Measurements from ENCODE around the gene SPIRE1.

Gene SPIRE1

DNA sequence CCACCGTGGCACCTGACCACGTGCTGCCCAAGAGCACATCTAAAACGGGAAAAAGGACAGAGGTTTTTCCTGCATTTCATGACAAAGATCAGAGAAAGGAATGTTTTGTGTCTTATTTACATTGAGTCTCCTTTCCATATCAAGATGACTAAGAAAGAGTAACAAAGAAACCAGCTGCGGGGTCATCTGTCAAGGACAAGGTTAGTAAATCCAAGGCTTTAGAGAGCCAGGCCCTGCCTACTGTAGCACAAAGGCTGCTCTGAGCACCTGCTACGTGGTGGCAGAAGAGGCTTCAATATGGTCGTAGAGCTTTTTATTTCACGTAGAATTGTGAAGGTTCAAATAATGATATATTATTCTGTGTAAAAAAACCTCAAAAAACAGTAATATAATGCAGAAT, 199.1 kb downstream of the SPIRE1 start:
- no peak for TF ChIP-seq OSR1 (CRISPR knock-in tag; IDR thresholded peaks at IDR 0.05)
- TF ChIP-seq, protein P1, sequence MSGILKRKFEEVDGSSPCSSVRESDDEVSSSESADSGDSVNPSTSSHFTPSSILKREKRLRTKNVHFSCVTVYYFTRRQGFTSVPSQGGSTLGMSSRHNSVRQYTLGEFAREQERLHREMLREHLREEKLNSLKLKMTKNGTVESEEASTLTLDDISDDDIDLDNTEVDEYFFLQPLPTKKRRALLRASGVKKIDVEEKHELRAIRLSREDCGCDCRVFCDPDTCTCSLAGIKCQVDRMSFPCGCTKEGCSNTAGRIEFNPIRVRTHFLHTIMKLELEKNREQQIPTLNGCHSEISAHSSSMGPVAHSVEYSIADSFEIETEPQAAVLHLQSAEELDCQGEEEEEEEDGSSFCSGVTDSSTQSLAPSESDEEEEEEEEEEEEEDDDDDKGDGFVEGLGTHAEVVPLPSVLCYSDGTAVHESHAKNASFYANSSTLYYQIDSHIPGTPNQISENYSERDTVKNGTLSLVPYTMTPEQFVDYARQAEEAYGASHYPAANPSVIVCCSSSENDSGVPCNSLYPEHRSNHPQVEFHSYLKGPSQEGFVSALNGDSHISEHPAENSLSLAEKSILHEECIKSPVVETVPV (CRISPR knock-in tag; IDR thresholded peaks at IDR 0.05) = no peak
- no peak for ATAC-seq

DNA sequence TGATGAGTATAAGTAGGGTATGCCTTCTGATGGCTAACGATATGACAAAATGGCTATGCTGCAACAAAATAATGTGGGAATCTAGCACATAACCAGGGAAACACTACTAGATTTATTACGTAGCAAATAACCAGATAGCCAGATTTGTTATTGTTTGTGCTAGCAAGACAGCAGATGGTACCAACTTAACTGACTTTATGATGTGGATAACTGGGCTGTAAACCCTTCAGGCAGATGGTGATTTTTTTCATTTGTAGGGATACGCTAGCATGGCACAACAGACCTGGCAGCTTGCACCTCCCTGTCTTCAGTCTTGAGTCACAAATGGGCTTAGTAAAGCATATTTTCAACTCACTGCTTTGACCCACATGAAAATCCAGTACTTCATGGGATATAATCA, 201.5 kb downstream of the SPIRE1 start:
- no peak for TF ChIP-seq OSR1 (CRISPR knock-in tag; IDR thresholded peaks at IDR 0.05)
- no peak for TF ChIP-seq GLIS3 (CRISPR knock-in tag; IDR thresholded peaks at IDR 0.05)
- TF ChIP-seq PPARA (CRISPR knock-in tag; IDR thresholded peaks at IDR 0.05; ENCODE audit: borderline replicate concordance) = no peak
- no peak for TF ChIP-seq ZNF8 (CRISPR knock-in tag; IDR thresholded peaks at IDR 0.05)
- no peak for TF ChIP-seq CSDC2 (CRISPR knock-in tag; IDR thresholded peaks at IDR 0.05)
- no peak for TF ChIP-seq ESRRG (CRISPR knock-in tag; IDR thresholded peaks at IDR 0.05)
- TF ChIP-seq, protein P2, sequence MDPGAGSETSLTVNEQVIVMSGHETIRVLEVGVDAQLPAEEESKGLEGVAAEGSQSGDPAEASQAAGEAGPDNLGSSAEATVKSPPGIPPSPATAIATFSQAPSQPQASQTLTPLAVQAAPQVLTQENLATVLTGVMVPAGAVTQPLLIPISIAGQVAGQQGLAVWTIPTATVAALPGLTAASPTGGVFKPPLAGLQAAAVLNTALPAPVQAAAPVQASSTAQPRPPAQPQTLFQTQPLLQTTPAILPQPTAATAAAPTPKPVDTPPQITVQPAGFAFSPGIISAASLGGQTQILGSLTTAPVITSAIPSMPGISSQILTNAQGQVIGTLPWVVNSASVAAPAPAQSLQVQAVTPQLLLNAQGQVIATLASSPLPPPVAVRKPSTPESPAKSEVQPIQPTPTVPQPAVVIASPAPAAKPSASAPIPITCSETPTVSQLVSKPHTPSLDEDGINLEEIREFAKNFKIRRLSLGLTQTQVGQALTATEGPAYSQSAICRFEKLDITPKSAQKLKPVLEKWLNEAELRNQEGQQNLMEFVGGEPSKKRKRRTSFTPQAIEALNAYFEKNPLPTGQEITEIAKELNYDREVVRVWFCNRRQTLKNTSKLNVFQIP (CRISPR knock-in tag; IDR thresholded peaks at IDR 0.05; ENCODE audit: borderline replicate concordance, low read depth) = no peak
- TF ChIP-seq ZNF565 (CRISPR knock-in tag; conservative IDR thresholded peaks at IDR 0.05; ENCODE audit: low read depth) = no peak
- TF ChIP-seq ZC3H10 (CRISPR knock-in tag; IDR thresholded peaks at IDR 0.05) = no peak
- TF ChIP-seq SNAI2 (CRISPR knock-in tag; IDR thresholded peaks at IDR 0.05) = no peak
- TF ChIP-seq TCF4 (CRISPR knock-in tag; IDR thresholded peaks at IDR 0.05; ENCODE audit: borderline replicate concordance) = no peak
- TF ChIP-seq, protein P3, sequence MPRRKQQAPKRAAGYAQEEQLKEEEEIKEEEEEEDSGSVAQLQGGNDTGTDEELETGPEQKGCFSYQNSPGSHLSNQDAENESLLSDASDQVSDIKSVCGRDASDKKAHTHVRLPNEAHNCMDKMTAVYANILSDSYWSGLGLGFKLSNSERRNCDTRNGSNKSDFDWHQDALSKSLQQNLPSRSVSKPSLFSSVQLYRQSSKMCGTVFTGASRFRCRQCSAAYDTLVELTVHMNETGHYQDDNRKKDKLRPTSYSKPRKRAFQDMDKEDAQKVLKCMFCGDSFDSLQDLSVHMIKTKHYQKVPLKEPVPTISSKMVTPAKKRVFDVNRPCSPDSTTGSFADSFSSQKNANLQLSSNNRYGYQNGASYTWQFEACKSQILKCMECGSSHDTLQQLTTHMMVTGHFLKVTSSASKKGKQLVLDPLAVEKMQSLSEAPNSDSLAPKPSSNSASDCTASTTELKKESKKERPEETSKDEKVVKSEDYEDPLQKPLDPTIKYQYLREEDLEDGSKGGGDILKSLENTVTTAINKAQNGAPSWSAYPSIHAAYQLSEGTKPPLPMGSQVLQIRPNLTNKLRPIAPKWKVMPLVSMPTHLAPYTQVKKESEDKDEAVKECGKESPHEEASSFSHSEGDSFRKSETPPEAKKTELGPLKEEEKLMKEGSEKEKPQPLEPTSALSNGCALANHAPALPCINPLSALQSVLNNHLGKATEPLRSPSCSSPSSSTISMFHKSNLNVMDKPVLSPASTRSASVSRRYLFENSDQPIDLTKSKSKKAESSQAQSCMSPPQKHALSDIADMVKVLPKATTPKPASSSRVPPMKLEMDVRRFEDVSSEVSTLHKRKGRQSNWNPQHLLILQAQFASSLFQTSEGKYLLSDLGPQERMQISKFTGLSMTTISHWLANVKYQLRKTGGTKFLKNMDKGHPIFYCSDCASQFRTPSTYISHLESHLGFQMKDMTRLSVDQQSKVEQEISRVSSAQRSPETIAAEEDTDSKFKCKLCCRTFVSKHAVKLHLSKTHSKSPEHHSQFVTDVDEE (CRISPR knock-in tag; IDR thresholded peaks at IDR 0.05) = no peak
- no peak for TF ChIP-seq ZNF70 (CRISPR knock-in tag; IDR thresholded peaks at IDR 0.05)
- no peak for TF ChIP-seq ISL1 (CRISPR knock-in tag; IDR thresholded peaks at IDR 0.05)
- ATAC-seq = no peak

DNA sequence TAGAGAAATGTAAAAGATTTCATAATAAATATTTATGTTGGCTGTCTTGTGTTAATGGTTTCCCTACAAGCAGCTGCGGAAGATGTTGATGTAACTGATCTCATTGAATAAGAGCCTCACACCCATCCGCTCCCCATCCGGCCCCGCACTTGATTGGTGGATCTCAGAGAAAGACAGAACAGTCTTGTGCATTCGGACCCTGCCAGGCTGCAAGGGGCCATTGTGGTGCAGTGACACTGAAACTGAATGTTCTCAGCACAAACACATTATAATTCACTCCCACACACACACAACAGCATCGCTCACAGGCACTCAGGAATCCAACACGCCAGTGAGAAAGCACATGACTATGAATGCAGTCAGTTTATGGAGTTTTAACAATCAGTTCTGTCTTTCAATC, 202.4 kb downstream of the SPIRE1 start:
- TF ChIP-seq, protein P3 (CRISPR knock-in tag; IDR thresholded peaks at IDR 0.05) = no peak
- no peak for TF ChIP-seq ZNF565 (CRISPR knock-in tag; conservative IDR thresholded peaks at IDR 0.05; ENCODE audit: low read depth)
- no peak for TF ChIP-seq OSR1 (CRISPR knock-in tag; IDR thresholded peaks at IDR 0.05)
- TF ChIP-seq ESRRG (CRISPR knock-in tag; IDR thresholded peaks at IDR 0.05) = no peak
- no peak for TF ChIP-seq ISL1 (CRISPR knock-in tag; IDR thresholded peaks at IDR 0.05)
- TF ChIP-seq, protein P1 (CRISPR knock-in tag; IDR thresholded peaks at IDR 0.05) = no peak
- no peak for TF ChIP-seq ZFP30 (CRISPR knock-in tag; IDR thresholded peaks at IDR 0.05)
- TF ChIP-seq SNAI2 (CRISPR knock-in tag; IDR thresholded peaks at IDR 0.05) = no peak
- no peak for ATAC-seq

DNA sequence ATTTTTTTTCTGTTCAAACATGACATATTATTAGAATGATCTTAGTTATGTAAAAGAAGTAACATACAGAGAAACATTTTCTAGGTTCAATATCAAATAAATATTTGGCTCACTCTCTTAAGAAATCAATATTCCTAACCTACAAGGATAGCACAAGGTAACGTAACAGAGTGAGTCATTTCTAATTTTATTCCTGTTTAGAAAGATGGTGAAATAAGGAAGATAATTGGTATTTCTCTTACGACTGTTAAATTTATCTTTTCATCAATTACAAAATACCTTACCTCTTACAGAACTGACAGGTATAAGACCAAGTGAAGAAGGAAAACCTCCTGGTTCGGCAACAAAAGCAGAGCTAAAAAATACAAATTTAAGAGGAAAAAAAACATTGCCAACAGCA, 205.1 kb downstream of the SPIRE1 start:
- no peak for ATAC-seq
- TF ChIP-seq, protein P1 (CRISPR knock-in tag; IDR thresholded peaks at IDR 0.05) = no peak
- TF ChIP-seq, protein P2 (CRISPR knock-in tag; IDR thresholded peaks at IDR 0.05; ENCODE audit: borderline replicate concordance, low read depth) = no peak
- TF ChIP-seq, protein P4, sequence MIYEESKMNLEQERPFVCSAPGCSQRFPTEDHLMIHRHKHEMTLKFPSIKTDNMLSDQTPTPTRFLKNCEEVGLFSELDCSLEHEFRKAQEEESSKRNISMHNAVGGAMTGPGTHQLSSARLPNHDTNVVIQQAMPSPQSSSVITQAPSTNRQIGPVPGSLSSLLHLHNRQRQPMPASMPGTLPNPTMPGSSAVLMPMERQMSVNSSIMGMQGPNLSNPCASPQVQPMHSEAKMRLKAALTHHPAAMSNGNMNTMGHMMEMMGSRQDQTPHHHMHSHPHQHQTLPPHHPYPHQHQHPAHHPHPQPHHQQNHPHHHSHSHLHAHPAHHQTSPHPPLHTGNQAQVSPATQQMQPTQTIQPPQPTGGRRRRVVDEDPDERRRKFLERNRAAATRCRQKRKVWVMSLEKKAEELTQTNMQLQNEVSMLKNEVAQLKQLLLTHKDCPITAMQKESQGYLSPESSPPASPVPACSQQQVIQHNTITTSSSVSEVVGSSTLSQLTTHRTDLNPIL (CRISPR knock-in tag; IDR thresholded peaks at IDR 0.05; ENCODE audit: low read depth) = no peak
- TF ChIP-seq CSDC2 (CRISPR knock-in tag; IDR thresholded peaks at IDR 0.05) (no peak), ZNF8 (CRISPR knock-in tag; IDR thresholded peaks at IDR 0.05) (no peak), ZFP3 (CRISPR knock-in tag; IDR thresholded peaks at IDR 0.05) (no peak), ZNF70 (CRISPR knock-in tag; IDR thresholded peaks at IDR 0.05) (no peak), RARB (CRISPR knock-in tag; IDR thresholded peaks at IDR 0.05) (no peak)
